Measurements from ENCODE around the gene CLINT1. TPM values are rescaled to one million over a fixed set of nuclear protein-coding genes. Genes with fewer than 3 reads are reported as not detected.

Gene CLINT1
- total and polyA plus RNA-seq, 2 of the 4 experiments (the other 2 are of a cell fraction) = 144 to 146 TPM

- Histone ChIP-seq H3K4me3 (ENCODE audit: insufficient read depth, low read depth, low read length) (no peak overlapping the region), H2AK9ac (replicated peaks; ENCODE audit: low read depth, low read length, poor library complexity) (no peak overlapping the region), H4K5ac (ENCODE audit: low read depth, low read length) (no peak overlapping the region), H3K27me3 (ENCODE audit: control insufficient read depth, insufficient read depth, low read length) (no peaks in the 10 kb centered on the region), H3K18ac (ENCODE audit: low read depth, low read length) (no peak overlapping the region), H3K9me1 (ENCODE audit: insufficient read depth, low read length) (no peaks in the 10 kb centered on the region), H3K4ac (ENCODE audit: low read depth, low read length) (no peak overlapping the region), H3K9ac (ENCODE audit: low read depth, low read length) (no peak overlapping the region), H4K8ac (ENCODE audit: low read depth in 2 of 2, low read length in 2 of 2) (no peak overlapping the region), H3K27ac (ENCODE audit: insufficient read depth, low read length) (no peak overlapping the region), H3K23ac (ENCODE audit: low read depth, low read length) (no peak overlapping the region), H2AK5ac (ENCODE audit: low read depth, low read length) (no peak overlapping the region), H3K36me3 (ENCODE audit: control insufficient read depth, insufficient read depth, low read length) (no peaks in the 10 kb centered on the region), H3K79me1 (ENCODE audit: low read depth in 1 of 2, low read length in 2 of 2) (no peaks in the 10 kb centered on the region), H2AFZ (replicated peaks; ENCODE audit: low read length, poor library complexity) (no peak overlapping the region), H2BK20ac (ENCODE audit: low read depth, low read length) (no peak overlapping the region), H3K56ac (ENCODE audit: extremely low read depth, insufficient read depth, low read length) (no peak overlapping the region), H4K20me1 (ENCODE audit: insufficient read depth, low read length) (no peaks in the 10 kb centered on the region), H4K91ac (ENCODE audit: insufficient read depth, low read depth, low read length) (no peak overlapping the region), H3K14ac (replicated peaks; ENCODE audit: low read depth, low read length) (no peak overlapping the region), H3K4me2 (ENCODE audit: low read depth, low read length) (0 out of 2 replicates have a peak overlapping the region, but pooled peaks have one; percentile 1), H2BK5ac (ENCODE audit: low read depth, low read length, poor library complexity, severe bottlenecking) (no peak overlapping the region), H3K9me3 (ENCODE audit: control insufficient read depth, insufficient read depth, low read length) (no peaks in the 10 kb centered on the region), H2BK15ac (ENCODE audit: low read depth, low read length) (no peak overlapping the region), H3K4me1 (ENCODE audit: control insufficient read depth, insufficient read depth, low read length) (no peaks in the 10 kb centered on the region), H2BK120ac (ENCODE audit: low read depth, low read length) (no peak overlapping the region)
- no peak for DNase-seq
- dilution Hi-C loops (cut with HindIII; ENCODE audit: low sequenced_read_pairs, unreplicated experiment) (no loop called here), intact Hi-C loops (cut with micrococcal nuclease) (no loop called here), in situ Hi-C loops (cut with MboI; ENCODE audit: low sequenced_read_pairs) (no loop called here)
- ChIA-PET POLR2A (ENCODE audit: unreplicated experiment) (no interaction called here), CTCF (no interaction called here)
- peak; percentile 42; the same call in 1 of the 2 replicates for ATAC-seq (ENCODE audit: low read depth)
- no TSS peak for BruUV-seq (replicated peaks)
- TF ChIP-seq RAD21 (IDR thresholded peaks at IDR 0.05; ENCODE audit: low read length) (no peak), FOS (IDR thresholded peaks at IDR 0.05; ENCODE audit: low read depth, low read length) (no peak), ELK1 (IDR thresholded peaks at IDR 0.05; ENCODE audit: borderline replicate concordance, low read depth, low read length) (no peak), POLR2A (IDR thresholded peaks at IDR 0.05; ENCODE audit: low read depth, low read length) (no peak), RFX5 (IDR thresholded peaks at IDR 0.05; ENCODE audit: low read depth, low read length) (no peak), SMC3 (IDR thresholded peaks at IDR 0.05; ENCODE audit: low read depth, low read length) (no peak), CEBPB (IDR thresholded peaks at IDR 0.05; ENCODE audit: low read depth, low read length) (no peak), CTCF (conservative IDR thresholded peaks at IDR 0.05; ENCODE audit: low read depth, low read length) (no peak), NFE2L2 (IDR thresholded peaks at IDR 0.05; ENCODE audit: low read depth, low read length) (no peak)
- no CpG with 5 or more reads among the region's 9 CpGs for WGBS, 2 experiments (ENCODE audit: extremely low coverage in 2 of 2, insufficient read length in 1 of 2)
These were observed 43.6 kb upstream of the CLINT1 start for GRCh38 chr5:157902449-157903116.

All from IMR-90 (cell line).